HPDE6-E6E7 (cell line): ENCODE data around the gene CZIB.
"Not testable (repeated sequence)": the region's sequence is repeated elsewhere in the genome, so short reads cannot be mapped to it uniquely, and the experiment has no call there.

Source experiments
- DNase-seq: peaks from one replicate; pipeline ENCODE4 v3.0.0; 2011; ENCODE audit warnings: missing footprints; ENCODE audit errors: extremely low spot score

CZIB gene

GRCh38 chr1:53189061-53189460 is 31.4 kb downstream of the CZIB start:
- no peak for DNase-seq

- DNase-seq: no peak
These were observed 32.3 kb downstream of the CZIB start for GRCh38 chr1:53188099-53188498.

- DNase-seq: no peak
These were observed 33.0 kb downstream of the CZIB start for GRCh38 chr1:53187401-53187800.

GRCh38 chr1:53186533-53186932 is 33.9 kb downstream of the CZIB start:
- DNase-seq: no peak

GRCh38 chr1:53185955-53186297 is 34.5 kb downstream of the CZIB start:
- not testable (repeated sequence) for DNase-seq

- DNase-seq: no peak
These were observed 37.1 kb downstream of the CZIB start for GRCh38 chr1:53183095-53183990.

- no peak for DNase-seq
These were observed 37.7 kb downstream of the CZIB start for GRCh38 chr1:53182716-53183094.

GRCh38 chr1:53182111-53182593 is 38.3 kb downstream of the CZIB start:
- peak; percentile 51 for DNase-seq

- no peak for DNase-seq
These were observed 39.5 kb downstream of the CZIB start for GRCh38 chr1:53180951-53181350.

- no peak for DNase-seq
These were observed 40.2 kb downstream of the CZIB start for GRCh38 chr1:53180226-53180625.

GRCh38 chr1:53176452-53177208 is 43.8 kb downstream of the CZIB start:
- no peak for DNase-seq

GRCh38 chr1:53174971-53175913 is 45.2 kb downstream of the CZIB start:
- DNase-seq: no peak

- no peak for DNase-seq
These were observed 47.9 kb downstream of the CZIB start for GRCh38 chr1:53172426-53173128.

- no peak for DNase-seq
These were observed 53.5 kb downstream of the CZIB start for GRCh38 chr1:53166912-53167311.

GRCh38 chr1:53166366-53166765 is 54.1 kb downstream of the CZIB start:
- no peak for DNase-seq

GRCh38 chr1:53165408-53165961 is 54.9 kb downstream of the CZIB start:
- no peak for DNase-seq
